RPMI7951 (cell line): ENCODE results near the gene SIRT7. TPM values are rescaled to one million over a fixed set of nuclear protein-coding genes. Genes with fewer than 3 reads are reported as not detected.

Experiments used
- DNase-seq: peaks from one replicate; pipeline ENCODE4 v3.0.0-alpha.2; 2012; ENCODE audit warnings: low read depth
- total RNA-seq: library from RNA; depleted of rRNA; stranded (reverse); fragments of >200 nt; shearing (Covaris generic); gene quantifications from 2 replicates; pipeline ENCODE4 v1.2.3, GENCODE V29; 2014

The SIRT7 gene
- total RNA-seq, 1 experiment from 2014 or later, result 10.0 TPM

DNA sequence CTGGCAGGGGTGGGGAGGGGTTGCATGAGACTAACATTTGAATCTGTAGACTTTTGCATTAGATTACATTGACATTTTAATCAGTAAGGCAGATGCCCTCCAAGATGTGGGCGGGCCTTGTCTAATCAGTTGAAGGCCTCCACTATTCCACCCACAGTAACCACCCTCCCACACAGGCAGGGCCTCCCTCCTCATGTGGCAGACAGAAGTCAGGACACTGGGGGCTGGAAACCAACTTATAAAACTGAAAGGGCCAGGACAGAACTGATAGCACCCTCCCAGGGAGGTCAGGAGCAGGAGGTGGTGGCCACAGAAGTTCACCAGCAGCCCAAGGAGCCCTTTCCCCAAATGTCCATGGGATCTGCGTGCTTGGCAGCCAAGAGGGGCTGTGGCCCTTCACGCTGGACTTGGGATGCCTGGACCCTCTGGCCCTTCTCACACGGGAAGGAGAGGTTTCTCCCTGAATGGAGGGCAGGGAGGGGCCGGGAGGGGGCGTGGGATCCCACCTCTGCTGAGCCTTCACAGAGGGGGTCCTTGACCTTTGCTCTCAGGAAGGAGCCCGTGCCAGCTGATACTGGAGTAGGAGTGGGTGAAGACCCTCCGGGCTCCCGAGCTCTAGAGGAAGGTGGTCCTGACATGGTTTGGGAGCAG lies 14.5 kb upstream of the SIRT7 start:
- no peak for DNase-seq

DNA sequence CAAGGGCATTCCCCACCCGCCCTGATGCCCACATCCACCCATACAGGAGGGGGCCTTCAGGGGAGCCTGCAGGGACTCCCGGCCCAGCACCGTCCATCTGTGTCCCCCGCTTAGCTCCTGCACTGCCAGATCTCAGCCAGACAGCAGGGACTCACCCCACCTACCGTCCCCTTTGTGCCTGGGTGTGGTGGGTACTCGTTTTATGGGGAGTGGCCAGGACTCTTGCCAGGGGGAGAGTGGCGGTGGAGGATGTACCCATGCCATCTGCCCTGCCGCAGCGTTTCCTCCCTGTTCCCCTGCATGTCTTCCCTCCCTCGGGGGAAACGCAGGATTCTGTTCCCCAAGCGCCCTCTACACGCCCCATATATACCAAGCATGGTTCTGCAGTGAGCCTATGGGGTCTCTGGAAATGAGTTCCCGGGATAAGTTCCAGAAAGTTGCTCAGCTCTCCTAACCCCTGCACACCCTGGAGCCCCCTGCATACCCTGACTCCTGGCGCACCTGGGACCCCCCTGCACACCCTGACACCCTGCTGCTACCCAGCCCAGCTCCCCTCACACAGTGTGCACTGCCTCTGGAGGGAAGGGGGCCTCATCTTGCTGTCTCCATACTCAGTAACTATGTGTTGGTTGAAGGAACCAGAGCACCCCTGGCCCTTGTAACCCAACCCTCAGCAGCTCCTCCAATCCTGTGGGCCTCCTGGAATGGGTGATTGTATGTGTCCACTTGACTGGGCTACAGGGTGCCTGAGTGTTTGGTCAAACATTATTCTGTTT lies 13.8 kb upstream of the SIRT7 start:
- DNase-seq, result no peak

DNA sequence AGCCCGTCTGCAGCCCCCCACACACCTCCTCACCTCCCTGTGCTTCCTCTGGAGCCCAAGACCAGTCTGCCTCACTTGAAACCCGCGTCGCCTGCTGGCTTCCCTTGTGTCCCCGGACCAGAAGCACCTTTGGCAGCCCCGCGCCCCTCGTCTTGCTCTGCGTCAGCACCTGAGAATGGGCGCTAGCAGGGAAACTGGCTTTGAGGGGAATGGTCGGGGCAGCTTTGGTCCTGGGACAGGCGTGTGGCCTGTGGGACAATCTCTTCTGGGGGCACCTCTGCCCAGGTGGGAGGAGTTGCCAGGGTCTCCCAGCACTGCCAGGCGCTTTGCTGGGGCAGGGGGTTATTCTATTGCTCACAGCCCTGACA lies 13.2 kb upstream of the SIRT7 start:
- no peak for DNase-seq

DNA sequence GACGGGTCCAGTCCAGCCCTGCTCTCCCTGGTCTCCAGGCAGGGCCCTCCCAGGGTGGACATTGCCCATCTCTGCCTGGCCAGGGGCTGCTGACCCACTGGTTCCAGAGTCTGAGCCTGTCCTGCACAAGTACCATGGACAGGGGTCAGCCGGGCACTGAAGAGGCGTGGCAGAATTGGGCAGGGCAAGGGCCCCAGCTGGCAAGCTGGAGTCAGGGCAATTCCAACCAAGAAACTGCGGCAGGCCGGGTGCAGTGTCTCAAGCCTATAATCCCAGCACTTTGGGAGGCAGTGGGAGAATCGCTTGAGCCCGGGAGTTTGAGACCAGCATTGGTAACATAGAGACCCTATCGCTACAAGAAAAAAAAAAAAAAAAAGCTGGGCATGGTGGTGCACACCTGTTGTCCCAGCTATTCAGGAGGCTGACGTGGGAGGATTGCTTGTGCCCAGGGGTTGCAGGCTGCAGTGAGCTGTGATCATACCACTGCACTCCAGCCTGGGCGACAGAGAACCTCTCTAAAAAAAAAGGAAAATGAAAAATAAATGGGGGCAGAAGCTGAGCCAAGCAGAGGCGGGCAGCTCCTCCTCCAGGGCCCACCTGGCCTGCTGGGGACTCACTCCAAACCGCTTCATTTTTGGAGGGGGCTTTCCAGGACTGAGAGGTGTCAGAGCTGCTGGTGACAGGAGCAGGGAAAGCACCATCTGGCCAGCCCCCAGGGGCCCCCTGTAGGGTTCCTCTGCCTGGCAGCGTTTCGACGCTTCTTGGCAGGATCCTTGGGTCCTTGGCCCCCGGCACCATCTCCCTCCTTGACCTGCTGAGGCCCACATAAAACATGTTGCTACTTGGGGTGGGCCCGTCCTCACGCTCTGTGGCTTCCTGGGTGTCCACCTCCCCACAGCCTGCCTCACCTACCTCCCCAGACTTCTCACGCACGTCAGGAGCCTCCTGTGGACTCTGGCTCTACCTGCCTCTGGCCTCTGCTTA lies 12.5 kb upstream of the SIRT7 start:
- DNase-seq, result no peak

DNA sequence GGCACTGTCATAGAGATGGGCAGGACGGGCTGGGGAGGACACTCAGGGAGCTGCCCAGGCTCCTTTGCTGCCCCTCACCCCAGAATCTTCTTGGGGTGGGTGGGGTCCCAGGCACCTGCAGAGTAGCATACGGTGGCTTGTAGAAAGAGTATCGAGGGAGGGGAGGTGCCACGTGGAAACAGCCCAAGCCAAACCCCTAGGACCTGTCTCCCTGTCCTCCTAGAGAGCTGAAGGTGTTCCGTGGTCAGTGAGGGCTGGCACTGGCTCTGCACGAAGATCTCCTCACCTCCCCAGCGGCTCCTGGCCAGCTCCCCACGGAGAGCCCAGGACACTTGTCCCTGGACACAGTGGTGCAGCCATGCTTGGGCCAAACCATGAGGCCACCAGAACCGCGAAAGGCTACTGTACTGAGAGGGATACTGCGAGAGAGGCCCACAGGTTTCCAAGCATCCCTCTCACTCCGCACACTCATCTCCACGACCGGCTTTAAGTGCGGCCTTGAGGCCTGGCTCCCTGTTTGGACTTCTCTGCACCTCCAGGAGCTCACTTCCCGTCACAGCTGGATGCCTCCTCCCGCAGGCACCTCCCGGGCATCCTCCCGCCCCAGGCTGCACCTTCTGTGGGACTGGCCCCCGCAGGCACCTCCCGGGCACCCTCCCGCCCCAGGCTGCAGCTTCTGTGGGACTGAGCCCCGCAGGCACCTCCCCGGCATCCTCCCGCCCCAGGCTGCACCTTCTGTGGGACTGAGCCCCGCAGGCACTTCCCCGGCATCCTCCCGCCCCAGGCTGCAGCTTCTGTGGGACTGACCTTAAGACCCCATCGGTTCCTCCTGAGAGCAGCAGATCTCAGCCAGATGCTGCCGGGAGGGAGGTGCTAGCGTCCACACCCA lies 11.5 kb upstream of the SIRT7 start:
- no peak for DNase-seq

DNA sequence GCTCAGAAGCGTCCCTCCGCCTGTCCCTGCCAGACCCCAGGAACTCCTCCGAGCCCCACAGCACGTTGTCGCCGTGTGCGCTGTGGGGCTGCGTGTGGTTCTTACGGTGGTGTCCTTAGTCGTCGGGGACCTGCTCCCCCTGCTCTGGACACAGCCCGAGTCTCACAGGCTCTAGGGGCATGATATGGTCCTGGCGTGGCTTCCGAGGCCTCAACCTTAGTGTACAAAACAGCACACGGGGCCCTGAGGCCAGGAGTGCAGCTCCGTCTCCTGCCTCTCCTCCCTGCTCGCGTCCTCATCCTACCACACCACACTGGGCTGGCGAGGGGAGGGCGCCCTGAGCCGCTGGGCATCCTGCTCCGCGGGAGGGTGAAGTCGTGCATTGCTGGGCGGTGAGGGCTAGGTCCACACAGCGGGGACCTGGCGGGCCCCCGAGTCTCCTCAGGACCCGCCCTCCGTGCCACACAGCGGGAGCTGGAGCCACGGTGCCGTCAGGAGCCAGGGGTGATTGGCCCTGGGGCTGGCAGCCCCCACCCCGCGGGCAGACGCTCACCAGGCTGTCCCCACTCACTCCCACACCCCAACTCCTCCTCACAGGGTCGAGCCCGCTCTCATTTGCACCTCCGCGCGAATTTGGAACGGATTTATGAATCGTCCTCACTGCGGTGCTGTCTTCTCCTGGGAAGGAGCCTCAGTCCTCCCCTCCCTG lies 10.7 kb upstream of the SIRT7 start:
- DNase-seq, result peak; percentile 20

DNA sequence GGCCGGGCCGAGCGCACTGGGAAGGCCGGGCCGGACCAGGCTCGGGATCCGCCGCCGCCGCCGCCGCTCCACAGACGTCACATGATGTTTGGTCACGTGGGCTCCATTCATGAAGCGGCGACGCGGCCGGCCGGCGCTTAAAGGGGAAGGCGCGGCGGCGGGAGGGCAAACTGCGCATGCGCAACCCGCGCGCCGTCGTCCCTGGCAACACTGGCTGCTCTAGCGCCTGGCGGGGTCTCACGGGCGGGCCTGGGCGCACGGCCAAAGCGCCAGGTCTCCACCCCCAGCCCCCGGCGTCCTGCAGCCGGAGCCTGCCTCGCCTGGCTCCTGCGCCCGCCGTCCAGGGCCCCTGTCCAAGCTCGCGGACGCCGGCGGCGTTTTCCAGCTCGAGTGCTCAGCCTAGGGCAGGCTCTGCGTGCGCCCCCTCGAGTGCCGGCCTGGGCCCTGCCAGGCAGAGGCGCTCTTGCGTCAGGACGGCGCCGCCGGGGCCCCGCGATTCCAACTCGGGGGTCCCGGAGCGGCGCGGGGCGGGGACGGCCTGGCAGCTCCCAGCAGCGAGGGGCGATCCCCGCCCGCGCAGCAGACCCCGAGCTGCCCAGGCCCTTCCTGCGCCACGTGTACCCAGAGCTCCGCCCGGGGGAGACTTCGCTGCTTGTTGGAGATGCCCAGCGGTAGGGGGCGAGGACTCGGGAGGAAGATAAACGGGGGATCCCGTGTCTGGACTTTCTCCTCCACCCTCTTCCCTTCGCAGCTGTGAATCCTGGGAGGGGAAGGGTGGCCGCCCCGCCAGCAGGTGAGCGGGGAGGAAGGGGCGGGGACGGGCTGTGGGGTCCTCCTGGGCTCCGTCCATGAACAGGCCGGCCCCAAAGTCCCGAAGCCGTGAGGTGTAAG lies 9.9 kb upstream of the SIRT7 start, which contains the start of gene MAFG:
Gene MAFG (minus strand): TSS at position 83 of the 891 bp plus-strand sequence. CDS start 4,550 bp downstream, outside the sequence.
- DNase-seq, result peak; percentile 92

DNA sequence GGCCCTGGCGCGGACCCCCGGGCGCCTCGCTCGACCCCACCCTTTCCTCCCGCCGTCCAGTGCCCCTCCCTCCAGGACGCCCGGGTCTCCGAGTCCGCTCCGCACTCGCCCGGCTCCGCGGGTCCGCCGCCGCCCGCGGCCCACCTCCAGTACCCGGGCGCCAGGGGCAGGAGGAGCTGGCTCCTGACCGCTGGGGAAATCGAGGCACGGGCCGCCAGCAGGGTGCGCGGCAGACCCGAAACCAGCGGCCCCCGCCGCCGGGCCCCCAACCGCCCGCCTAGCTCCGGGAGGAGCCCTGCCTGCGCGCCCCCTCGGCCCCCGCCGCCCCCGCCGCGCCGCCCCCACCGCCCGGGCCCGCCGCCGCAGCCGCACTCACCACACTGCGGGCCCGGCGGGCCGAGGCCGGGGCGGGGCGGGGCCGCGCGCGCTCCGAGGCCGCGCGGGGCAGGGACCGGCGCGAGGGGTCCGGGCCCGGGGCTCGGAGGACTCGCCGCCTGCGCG lies 9.2 kb upstream of the SIRT7 start:
- DNase-seq, result no peak

DNA sequence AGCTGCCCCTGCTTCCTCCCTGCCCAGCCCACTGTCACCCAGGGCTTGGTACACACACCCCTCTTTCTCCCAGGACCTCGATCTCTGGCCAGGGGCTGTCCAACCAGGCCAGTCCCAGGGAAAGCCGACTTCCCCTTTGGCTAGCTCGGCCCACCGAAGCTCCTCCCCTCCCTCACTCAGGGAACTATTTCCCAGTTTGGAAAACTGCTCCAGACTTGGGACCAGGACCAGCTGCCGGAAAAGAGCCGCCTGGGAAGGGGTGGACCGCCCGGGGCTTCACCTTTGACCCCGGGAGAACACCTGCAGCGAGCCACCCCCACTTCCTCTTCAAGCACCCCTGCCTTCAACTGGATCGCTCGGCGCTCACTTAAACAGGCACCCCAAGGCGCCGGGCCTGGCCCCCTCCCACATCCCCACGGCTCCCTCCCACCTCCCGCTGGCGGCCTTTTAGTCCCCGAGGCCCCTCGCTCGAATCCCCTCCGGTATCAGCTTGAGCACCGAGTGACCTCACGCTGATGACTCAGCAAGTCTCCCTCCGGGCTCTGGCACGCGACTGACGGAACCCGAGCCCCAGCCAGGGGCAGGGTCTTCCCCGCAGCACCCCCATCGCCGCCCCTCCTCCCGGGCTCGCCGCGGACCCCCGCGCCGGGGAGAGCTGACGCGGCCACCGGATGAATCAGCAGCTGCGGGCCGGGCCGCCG lies 8.6 kb upstream of the SIRT7 start:
- peak; percentile 85 for DNase-seq

DNA sequence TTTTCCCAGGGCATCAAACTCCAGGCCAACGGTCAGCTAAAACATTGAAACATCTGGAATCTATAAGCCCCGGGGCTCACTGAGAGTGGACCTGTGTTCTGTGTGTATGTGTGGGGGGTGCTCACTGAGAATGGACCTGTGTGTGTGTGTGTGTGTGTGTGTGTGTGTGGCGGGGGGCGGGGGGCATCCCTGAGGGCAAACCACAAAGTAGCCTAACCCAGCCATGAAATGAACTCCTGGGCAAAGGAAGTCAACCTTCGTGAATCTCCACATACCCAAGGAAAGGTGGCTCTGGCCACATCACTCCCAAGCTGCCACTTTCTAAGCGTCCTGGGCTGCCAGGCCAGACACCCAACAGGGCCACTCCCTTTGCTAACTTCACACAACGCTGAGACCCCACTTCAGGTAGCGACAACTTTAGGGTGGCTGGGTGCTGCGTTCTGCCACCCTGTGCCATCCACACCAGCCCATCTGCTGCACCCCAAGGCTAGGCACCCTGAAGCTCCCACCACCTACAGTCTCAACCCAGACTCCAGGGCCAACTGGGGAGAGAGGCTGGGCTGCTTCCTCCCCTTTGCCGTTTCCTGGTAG lies 8.0 kb upstream of the SIRT7 start:
- no peak for DNase-seq

DNA sequence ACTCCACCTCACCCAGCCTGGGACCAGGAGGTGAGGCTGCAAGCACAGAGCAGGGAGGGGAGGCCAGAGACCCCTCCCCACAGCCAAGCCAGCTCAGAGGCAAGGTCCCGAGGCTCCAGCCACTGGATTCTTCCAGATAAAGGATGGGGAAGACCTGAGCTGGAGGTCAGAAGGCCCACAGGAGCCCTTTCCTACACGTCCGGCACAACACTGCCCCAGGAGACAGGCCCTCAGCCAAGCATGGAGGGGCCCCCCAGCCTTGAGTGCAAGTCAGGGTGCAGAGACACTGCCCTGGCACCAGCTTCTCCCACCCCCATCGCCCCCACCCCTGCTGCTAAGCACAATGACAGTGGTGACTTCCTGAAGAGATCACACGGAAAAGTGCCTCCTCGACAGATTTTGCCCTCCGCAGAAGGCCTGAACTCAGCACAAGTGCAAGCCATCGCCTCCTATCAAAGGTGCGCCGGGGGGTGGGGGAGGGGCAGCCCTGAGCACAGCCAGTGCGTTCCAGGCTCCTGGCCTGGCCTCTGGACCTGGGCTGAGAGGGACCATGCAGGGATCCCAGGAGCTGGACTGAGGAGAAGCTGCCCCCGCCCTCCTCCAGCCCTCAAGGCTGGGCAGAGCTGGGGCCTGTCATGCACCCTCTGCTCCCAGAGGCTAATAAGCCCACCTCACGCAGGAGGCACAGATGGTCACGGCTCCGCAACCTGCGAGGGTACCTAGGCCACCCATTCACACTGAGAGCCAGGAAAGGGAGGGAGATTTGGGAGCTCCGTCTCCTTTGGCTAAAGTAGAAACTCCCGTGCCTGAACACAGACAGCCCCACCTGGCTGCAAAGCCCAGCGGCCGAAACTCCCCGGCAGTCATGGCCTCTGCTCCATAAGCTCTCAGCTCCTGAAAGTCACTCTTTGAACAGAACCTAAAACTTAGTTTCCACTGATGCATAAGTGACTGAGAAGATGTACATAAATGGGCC lies 6.9 kb upstream of the SIRT7 start:
- no peak for DNase-seq

DNA sequence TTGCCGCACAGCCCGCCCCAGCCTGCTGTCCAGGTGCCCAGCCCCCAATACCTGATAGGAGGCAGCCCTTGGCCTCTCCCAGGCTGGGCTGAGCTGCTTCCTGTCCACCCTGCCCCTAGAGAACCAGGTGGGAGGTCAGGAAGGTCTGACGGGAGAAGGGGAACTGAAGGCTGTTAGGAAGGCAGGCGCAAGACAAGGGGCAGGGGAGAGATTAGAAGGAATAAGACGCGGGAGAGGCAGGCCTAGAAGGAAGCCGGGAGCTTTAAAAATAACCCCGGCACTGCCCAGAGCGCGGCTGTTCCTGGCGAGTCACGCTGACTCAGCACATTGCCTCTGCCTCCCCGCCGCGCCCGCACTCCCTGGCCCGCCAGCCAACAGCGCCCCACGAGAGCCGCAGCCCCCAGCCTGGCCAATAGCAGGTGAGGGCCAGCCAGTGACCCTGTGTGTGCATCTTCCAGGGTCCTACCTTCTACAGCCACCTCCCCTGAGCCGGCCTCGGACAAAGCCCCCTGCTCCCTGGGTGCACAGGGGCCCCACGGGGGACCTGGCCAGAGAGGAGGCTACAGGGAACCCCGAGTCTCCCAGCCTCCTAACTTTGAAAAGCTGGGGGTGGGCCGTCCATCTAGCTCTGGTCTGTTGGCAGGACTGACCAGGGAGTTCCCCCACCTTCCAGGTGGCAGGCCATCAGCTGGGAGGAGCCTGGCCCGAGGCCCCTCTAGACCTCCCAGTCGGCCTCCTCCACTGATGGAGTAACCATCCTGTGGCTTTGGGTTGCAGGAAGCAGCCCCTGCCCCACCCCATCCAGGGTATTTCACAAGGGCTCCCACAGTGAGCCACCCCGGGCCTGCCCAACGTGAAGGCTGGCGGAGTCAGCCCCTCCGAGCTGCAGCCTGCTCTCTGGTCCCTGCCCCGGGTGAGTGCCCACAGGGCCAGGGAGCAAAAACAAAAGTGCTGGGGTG lies 5.6 kb upstream of the SIRT7 start:
- DNase-seq, result peak; percentile 72

DNA sequence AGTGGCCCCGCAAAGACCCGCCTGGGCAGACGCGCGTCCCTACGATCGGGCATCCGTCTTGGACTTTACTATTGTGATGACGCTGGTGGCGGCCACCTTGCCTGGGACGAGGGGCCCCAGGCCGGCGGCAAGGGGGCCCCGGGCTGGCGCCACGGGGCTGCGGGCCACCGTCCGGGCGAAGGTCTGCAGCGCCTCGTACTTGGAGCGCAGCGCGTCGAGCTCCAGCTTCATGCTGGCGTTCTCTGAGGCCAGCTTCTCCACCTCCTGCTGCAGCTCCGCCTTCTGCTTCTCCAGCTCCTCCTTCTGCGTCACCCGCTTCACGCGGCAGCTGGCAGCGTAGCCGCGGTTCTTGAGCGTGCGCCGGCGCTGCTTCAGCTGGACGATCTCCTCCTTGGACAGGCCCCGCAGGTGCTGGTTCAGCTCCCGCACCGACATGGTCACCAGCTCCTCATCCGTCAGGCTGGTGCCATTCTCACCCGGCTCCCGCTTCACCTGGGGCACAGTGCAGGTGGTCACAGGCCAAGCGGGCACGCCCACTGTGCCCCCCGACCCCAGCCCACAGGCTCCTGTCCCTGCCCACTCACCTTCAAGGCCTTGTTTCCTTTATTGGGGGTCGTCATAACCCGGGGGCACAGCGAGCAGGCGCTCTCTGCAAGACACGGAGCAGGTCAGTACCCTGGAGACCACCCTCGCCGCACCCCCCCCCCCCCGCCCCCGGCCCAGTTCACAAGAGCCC lies 4.8 kb upstream of the SIRT7 start:
- DNase-seq, result no peak

DNA sequence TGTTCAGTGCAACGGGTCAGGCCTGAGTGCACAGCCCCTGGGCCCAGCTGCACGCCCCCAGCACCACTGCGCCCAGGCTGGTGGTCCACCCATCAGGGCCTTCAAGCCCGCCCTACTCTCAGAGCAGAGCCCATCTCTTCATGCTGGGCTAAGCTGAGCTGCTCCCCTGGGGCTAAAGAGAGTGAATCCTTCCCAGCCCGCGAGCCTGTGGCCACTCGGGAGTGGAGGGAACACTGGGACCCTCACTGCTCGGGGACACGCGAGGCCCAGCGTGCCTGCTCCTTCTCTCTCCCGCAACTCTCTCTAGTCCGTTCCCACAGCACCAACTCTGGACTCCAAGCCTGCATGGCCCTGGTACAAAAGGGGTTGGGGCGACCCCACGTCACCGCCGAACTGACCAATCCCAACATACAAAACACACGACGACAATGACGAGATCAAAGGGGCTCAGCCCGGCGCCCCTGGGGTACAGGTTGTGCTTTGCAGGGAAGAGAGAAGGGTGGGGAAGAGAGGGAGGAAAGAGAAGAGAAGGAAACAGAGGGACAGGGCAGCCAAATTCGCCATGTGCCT lies 4.1 kb upstream of the SIRT7 start:
- DNase-seq, result no peak

DNA sequence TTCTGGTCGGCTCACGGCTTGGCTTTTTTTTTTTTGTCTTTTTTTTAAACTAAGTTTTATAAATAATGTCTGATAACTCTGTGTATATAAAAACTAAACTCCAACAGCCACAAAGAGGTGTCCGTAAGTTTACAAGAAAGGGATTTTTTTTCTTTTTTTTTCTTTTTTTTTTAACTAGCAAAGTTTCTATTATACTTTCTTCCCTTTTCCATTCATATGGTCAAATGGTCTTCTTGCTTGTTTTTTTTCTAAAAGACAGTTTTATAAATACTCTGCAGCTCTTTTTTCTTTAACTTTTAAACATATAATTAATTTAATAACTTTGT lies 3.5 kb upstream of the SIRT7 start:
- no peak for DNase-seq
